NB4 (cell line): ENCODE results near the gene GNG14.

Experiments
- CTCF ChIP-seq: IDR thresholded peaks from one replicate; pipeline ENCODE4 v1.5.1; 2012; ENCODE audit warnings: low read depth, low read length
- MAX ChIP-seq: IDR thresholded peaks from 2 replicates; pipeline ENCODE4 v1.6.1; 2011; ENCODE audit warnings: low read depth, low read length
- POLR2A ChIP-seq: IDR thresholded peaks from 2 replicates; pipeline ENCODE4 v1.6.1; 2011; ENCODE audit warnings: mild to moderate bottlenecking; ENCODE audit not compliant: insufficient read length; ENCODE audit errors: extremely low read depth

DNA sequence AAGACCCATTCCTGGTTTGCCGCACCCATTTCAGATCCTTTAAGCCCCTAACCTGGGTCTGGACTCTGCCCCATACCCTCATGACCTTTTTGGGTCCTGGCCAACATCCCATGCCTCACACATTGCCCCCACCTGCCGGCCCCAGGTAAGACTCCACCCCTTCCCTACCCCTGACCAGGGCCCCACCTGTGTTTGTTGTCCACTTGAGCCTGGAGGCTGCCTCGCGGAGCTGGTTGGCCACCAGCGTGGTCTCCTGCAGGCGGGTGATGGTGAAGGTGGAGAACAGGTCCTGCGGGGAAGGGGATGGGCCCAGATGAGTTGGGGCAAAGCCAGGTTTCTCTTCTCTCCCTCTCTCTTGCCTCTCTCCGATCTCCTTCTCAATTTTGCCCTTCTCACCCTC, 40.8 kb upstream of the GNG14 start:
- TF ChIP-seq POLR2A: no peak
- no peak for TF ChIP-seq CTCF
- TF ChIP-seq MAX: no peak
